ENCODE results near the gene ZNF496. TPM values are rescaled to one million over a fixed set of nuclear protein-coding genes. Genes with fewer than 3 reads are reported as not detected.
A peak's percentile ranks its signal among the peaks of the same experiment; 100 is the strongest.

ZNF496 gene
- polyA plus RNA-seq, 3 donors: 1.6 to 7.7 (median 2.4) TPM

DNA sequence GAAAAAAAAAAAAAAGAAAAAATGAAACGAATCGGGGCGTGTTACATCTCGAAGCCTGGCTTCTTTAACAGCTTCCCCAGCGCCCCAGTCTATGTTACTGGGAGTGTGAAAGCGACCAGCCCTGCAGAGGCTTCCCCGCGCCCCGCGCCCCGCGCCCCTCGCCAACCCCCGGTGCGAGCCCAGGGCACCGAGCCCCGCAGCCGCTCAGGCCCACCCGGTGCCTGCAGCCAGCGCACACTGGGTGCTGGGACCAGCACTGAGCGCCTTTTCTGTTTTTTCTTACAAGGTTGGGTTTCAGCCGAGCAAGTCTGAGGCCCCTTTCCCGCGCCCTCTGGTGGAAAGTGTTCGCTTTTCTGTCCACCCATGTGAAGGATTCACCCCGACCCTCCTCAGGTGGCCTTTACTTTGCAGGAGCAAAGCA, 42.1 kb upstream of the ZNF496 start:
- Mint-ChIP-seq H3K9me3 (peaks cover 0 to 4% (median 0%) of the 10 kb centered on the region in 7 donors), H3K36me3 (no peaks in the 10 kb centered on the region), H3K27ac (no peak overlapping the region), H3K4me3 (peak overlapping the region; percentile 33 to 58), H3K4me1 (peaks cover 15% of the 10 kb centered on the region), H3K27me3 (ENCODE audit: low read depth in 3 of 3) (peaks cover 1 to 3% (median 2%) of the 10 kb centered on the region in 3 donors)
- peak overlapping the region; percentile 53 for H3K9ac ChIP-seq (ENCODE audit: insufficient read depth, low read length, poor library complexity, severe bottlenecking)
- 20% methylated on average over 23 of the region's 26 CpGs for WGBS (ENCODE audit: insufficient coverage)
- H3K79me2 ChIP-seq (ENCODE audit: insufficient read depth, low read length): no peaks in the 10 kb centered on the region
- H3K4me1 ChIP-seq (ENCODE audit: control insufficient read depth in 1 of 2, insufficient read depth in 2 of 2, low read length in 2 of 2): peaks cover 5 to 9% of the 10 kb centered on the region in 2 donors
- H3K4me3 ChIP-seq (replicated peaks in 1 of 3; ENCODE audit: low read depth in 2 of 3, low read length in 3 of 3): peak overlapping the region; percentile 3 to 62 (median 18)
- H2AFZ ChIP-seq (ENCODE audit: insufficient read depth, low read depth, low read length, poor library complexity, severe bottlenecking): peak overlapping the region; percentile 69
- no peak overlapping the region for H3K27ac ChIP-seq (ENCODE audit: low read depth in 1 of 2, low read length in 2 of 2)
- H3K36me3 ChIP-seq (replicated peaks in 1 of 2; ENCODE audit: control insufficient read depth in 1 of 2, insufficient read depth in 2 of 2, low read length in 2 of 2): no peaks in the 10 kb centered on the region
- no peaks in the 10 kb centered on the region for H3K27me3 ChIP-seq (ENCODE audit: control insufficient read depth in 2 of 2, insufficient read depth in 2 of 2, low read length in 2 of 2)
- peak; percentile 44 to 59 (median 49) for DNase-seq
- intact Hi-C loops (cut with micrococcal nuclease): loop anchor here (2.0 to 5.0 kb wide), 3 partner anchors 44 to 203 kb away; partner anchors contain the start of gene NLRP3 (in 1 of the 2)
- peak overlapping the region; percentile 69 for H3K4me2 ChIP-seq (replicated peaks; ENCODE audit: extremely low read depth, low read length, poor library complexity, severe bottlenecking)
- peaks cover 0 to 5% of the 10 kb centered on the region in 2 donors for H3K9me3 ChIP-seq (replicated peaks in 1 of 2; ENCODE audit: control insufficient read depth in 1 of 2, insufficient read depth in 1 of 2, low read length in 2 of 2)
- H4K20me1 ChIP-seq (ENCODE audit: insufficient read depth, low read length): no peaks in the 10 kb centered on the region
- TF ChIP-seq, protein P1, sequence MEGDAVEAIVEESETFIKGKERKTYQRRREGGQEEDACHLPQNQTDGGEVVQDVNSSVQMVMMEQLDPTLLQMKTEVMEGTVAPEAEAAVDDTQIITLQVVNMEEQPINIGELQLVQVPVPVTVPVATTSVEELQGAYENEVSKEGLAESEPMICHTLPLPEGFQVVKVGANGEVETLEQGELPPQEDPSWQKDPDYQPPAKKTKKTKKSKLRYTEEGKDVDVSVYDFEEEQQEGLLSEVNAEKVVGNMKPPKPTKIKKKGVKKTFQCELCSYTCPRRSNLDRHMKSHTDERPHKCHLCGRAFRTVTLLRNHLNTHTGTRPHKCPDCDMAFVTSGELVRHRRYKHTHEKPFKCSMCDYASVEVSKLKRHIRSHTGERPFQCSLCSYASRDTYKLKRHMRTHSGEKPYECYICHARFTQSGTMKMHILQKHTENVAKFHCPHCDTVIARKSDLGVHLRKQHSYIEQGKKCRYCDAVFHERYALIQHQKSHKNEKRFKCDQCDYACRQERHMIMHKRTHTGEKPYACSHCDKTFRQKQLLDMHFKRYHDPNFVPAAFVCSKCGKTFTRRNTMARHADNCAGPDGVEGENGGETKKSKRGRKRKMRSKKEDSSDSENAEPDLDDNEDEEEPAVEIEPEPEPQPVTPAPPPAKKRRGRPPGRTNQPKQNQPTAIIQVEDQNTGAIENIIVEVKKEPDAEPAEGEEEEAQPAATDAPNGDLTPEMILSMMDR (IDR thresholded peaks at IDR 0.05): peak; percentile 65

- Histone ChIP-seq H3K9me3 (replicated peaks in 1 of 2; ENCODE audit: control insufficient read depth in 1 of 2, insufficient read depth in 1 of 2, low read length in 2 of 2) (peaks cover under 1 to 5% of the 10 kb centered on the region in 2 donors), H3K79me2 (ENCODE audit: insufficient read depth, low read length) (no peaks in the 10 kb centered on the region), H3K9ac (ENCODE audit: insufficient read depth, low read length, poor library complexity, severe bottlenecking) (no peak overlapping the region), H3K4me3 (replicated peaks in 1 of 3; ENCODE audit: low read depth in 2 of 3, low read length in 3 of 3) (no peak overlapping the region), H3K27ac (ENCODE audit: low read depth in 1 of 2, low read length in 2 of 2) (no peak overlapping the region), H4K20me1 (ENCODE audit: insufficient read depth, low read length) (no peaks in the 10 kb centered on the region), H2AFZ (ENCODE audit: insufficient read depth, low read depth, low read length, poor library complexity, severe bottlenecking) (no peak overlapping the region), H3K27me3 (ENCODE audit: control insufficient read depth in 2 of 2, insufficient read depth in 2 of 2, low read length in 2 of 2) (no peaks in the 10 kb centered on the region), H3K4me2 (replicated peaks; ENCODE audit: extremely low read depth, low read length, poor library complexity, severe bottlenecking) (no peak overlapping the region), H3K4me1 (ENCODE audit: control insufficient read depth in 1 of 2, insufficient read depth in 2 of 2, low read length in 2 of 2) (peaks cover 5 to 9% of the 10 kb centered on the region in 2 donors), H3K36me3 (replicated peaks in 1 of 2; ENCODE audit: control insufficient read depth in 1 of 2, insufficient read depth in 2 of 2, low read length in 2 of 2) (no peaks in the 10 kb centered on the region)
- DNase-seq: no peak
- H3K4me3 Mint-ChIP-seq: no peak overlapping the region
- intact Hi-C loops (cut with micrococcal nuclease): loop anchor here (2.0 to 5.0 kb wide), 3 partner anchors 45 to 205 kb away; partner anchors contain the start of gene NLRP3 (in 1 of the 2)
- WGBS (ENCODE audit: insufficient coverage): 93% methylated on average over 13 of the region's 16 CpGs
- peak overlapping the region in 1 of 7 donors; percentile 33 for H3K27ac Mint-ChIP-seq
- TF ChIP-seq, protein P1 (IDR thresholded peaks at IDR 0.05): no peak
- H3K4me1 Mint-ChIP-seq: peaks cover 15% of the 10 kb centered on the region
- H3K27me3 Mint-ChIP-seq (ENCODE audit: low read depth in 3 of 3): peaks cover 1 to 5% (median 5%) of the 10 kb centered on the region in 3 donors
- H3K36me3 Mint-ChIP-seq: no peaks in the 10 kb centered on the region
- H3K9me3 Mint-ChIP-seq: peaks cover 2 to 7% (median 5%) of the 10 kb centered on the region in 7 donors
Observed at GRCh38 chr1:247371801-247372259, 40.2 kb upstream of the ZNF496 start.

All from CD14-positive monocyte (primary cell).